H7 (cell line): ENCODE results near the gene ABHD17C. TPM values are rescaled to one million over a fixed set of nuclear protein-coding genes. Genes with fewer than 3 reads are reported as not detected.
"Not testable (repeated sequence)": the region's sequence is repeated elsewhere in the genome, so short reads cannot be mapped to it uniquely, and the experiment has no call there.

ENCODE experiments used
- DNase-seq: peaks from one replicate; pipeline ENCODE4 v3.0.0; 2012
- H3K27me3 ChIP-seq: 2 replicates; pipeline ENCODE4 v1.6.0; 2011; ENCODE audit warnings: mild to moderate bottlenecking, low read length; ENCODE audit not compliant: control insufficient read depth, insufficient read depth
- H3K36me3 ChIP-seq: replicated peaks from 2 replicates; pipeline ENCODE4 v1.5.1; 2011; ENCODE audit warnings: low read length; ENCODE audit not compliant: control insufficient read depth, insufficient read depth
- H3K4me3 ChIP-seq: 2 replicates; pipeline ENCODE4 v1.5.1; 2011; ENCODE audit warnings: low read depth, mild to moderate bottlenecking, control low read depth, low read length, moderate library complexity; ENCODE audit not compliant: insufficient read depth
- total RNA-seq: library from RNA; depleted of rRNA; stranded (reverse); fragments of >200 nt; shearing (Covaris generic); gene quantifications from 2 replicates; pipeline ENCODE4 v1.2.3, GENCODE V29; 2014; rRNA removed

ABHD17C gene
- 7.2 and 9.8 TPM in 2 replicates for total RNA-seq

- peak; percentile 92 for DNase-seq
- H3K27me3 ChIP-seq = peaks cover 17% of the 10 kb centered on the region
- no peaks in the 10 kb centered on the region for H3K36me3 ChIP-seq
- H3K4me3 ChIP-seq = peak within 1 kb of the TSS; percentile 74
Observed at GRCh38 chr15:80695099-80695910, at the start of gene ABHD17C. Gene ABHD17C (plus strand): TSS chr15:80695310. CDS start chr15:80695430, 120 bp downstream.

- no peak overlapping the region for H3K4me3 ChIP-seq
- H3K27me3 ChIP-seq = no peaks in the 10 kb centered on the region
- H3K36me3 ChIP-seq = no peaks in the 10 kb centered on the region
- DNase-seq = no peak
Observed at GRCh38 chr15:80645494-80646065, 49.5 kb upstream of the ABHD17C start.

GRCh38 chr15:80647424-80647823 is 47.7 kb upstream of the ABHD17C start:
- H3K36me3 ChIP-seq, DNase-seq, H3K27me3 ChIP-seq, H3K4me3 ChIP-seq: not testable (repeated sequence)

- Histone ChIP-seq H3K4me3 (no peak overlapping the region), H3K27me3 (no peaks in the 10 kb centered on the region), H3K36me3 (no peaks in the 10 kb centered on the region)
- DNase-seq = no peak
Observed at GRCh38 chr15:80654299-80654698, 40.8 kb upstream of the ABHD17C start.

- no peak for DNase-seq
- no peaks in the 10 kb centered on the region for H3K36me3 ChIP-seq
- H3K27me3 ChIP-seq = no peaks in the 10 kb centered on the region
- H3K4me3 ChIP-seq = no peak overlapping the region
Observed at GRCh38 chr15:80659375-80659774, 35.7 kb upstream of the ABHD17C start.

- no peaks in the 10 kb centered on the region for H3K36me3 ChIP-seq
- H3K4me3 ChIP-seq = no peak overlapping the region
- no peaks in the 10 kb centered on the region for H3K27me3 ChIP-seq
- DNase-seq = peak; percentile 47
Observed at GRCh38 chr15:80660119-80660518, 35.0 kb upstream of the ABHD17C start.

GRCh38 chr15:80662129-80662528 is 33.0 kb upstream of the ABHD17C start:
- DNase-seq = no peak
- Histone ChIP-seq H3K27me3 (no peaks in the 10 kb centered on the region), H3K4me3 (no peak overlapping the region), H3K36me3 (no peaks in the 10 kb centered on the region)

- Histone ChIP-seq H3K36me3 (no peaks in the 10 kb centered on the region), H3K27me3 (no peaks in the 10 kb centered on the region), H3K4me3 (no peak overlapping the region)
- DNase-seq = no peak
Observed at GRCh38 chr15:80662757-80663553, 32.2 kb upstream of the ABHD17C start.

GRCh38 chr15:80665151-80665550 is 30.0 kb upstream of the ABHD17C start:
- no peaks in the 10 kb centered on the region for H3K27me3 ChIP-seq

GRCh38 chr15:80667936-80668335 is 27.2 kb upstream of the ABHD17C start:
- no peak for DNase-seq
- Histone ChIP-seq H3K4me3 (no peak overlapping the region), H3K36me3 (no peaks in the 10 kb centered on the region), H3K27me3 (no peaks in the 10 kb centered on the region)

More at GRCh38 chr15:80665151-80665550, 30.0 kb upstream of the ABHD17C start:
- Histone ChIP-seq H3K4me3 (no peak overlapping the region), H3K36me3 (no peaks in the 10 kb centered on the region)
- no peak for DNase-seq

- no peak for DNase-seq
- Histone ChIP-seq H3K27me3 (no peaks in the 10 kb centered on the region), H3K4me3 (no peak overlapping the region), H3K36me3 (no peaks in the 10 kb centered on the region)
Observed at GRCh38 chr15:80668546-80669236, 26.4 kb upstream of the ABHD17C start.

GRCh38 chr15:80669663-80670273 is 25.3 kb upstream of the ABHD17C start:
- no peaks in the 10 kb centered on the region for H3K27me3 ChIP-seq
- no peak overlapping the region for H3K4me3 ChIP-seq
- H3K36me3 ChIP-seq = no peaks in the 10 kb centered on the region
- no peak for DNase-seq

- H3K4me3 ChIP-seq = no peak overlapping the region
- DNase-seq = peak; percentile 46
- H3K36me3 ChIP-seq = no peaks in the 10 kb centered on the region
- H3K27me3 ChIP-seq = no peaks in the 10 kb centered on the region
Observed at GRCh38 chr15:80673561-80674244, 21.4 kb upstream of the ABHD17C start.
